ENCODE data around the gene ETV3.

Gene ETV3

DNA sequence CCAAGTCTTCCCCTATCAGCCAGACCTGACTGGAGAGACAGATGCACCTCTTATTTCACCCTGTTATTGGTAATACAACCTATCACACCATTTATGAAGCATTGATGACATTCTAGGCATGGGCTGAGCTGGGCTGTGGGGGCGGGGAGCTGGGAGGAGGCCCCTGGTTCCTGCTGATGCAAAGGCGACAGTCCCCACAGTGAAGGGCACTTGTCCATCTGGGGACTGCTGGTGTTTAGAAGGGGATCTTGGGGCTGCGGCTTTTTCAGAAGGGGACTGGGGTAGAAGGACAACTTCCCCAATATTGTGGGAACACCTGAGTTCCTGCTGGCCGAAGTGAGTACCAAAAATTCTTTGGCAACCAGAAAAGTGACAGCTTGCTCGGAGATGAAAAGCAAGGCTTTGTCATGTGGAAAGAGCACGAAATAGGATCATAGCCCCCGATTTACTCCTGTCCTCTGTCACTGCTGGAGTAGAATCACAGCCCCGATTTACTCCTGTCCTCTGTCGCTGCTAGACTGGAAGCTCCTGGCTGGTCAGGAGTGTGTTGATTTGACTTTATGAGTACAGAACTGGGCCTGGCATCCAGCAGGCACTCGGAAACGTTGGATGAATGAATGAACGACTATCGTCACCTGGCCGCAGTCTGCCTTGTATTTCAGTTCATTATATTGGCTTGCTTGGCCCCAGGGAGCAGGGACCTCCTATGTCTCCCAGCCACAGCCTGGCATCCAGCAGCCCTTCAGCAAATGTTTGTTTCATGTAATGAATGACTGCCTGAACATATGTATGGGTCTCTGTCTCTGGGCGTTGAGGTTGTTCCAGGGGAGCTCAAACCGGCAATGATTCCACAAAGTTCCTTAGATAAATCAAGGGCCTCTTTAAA lies 22.1 kb downstream of the ETV3 start:
- H3K27me3 ChIP-seq (replicated peaks), result no peaks in the 10 kb centered on the region
- in situ Hi-C loops (cut with HindIII; ENCODE audit: low pct_ligation_motif_present, low sequenced_read_pairs), result no loop called here

DNA sequence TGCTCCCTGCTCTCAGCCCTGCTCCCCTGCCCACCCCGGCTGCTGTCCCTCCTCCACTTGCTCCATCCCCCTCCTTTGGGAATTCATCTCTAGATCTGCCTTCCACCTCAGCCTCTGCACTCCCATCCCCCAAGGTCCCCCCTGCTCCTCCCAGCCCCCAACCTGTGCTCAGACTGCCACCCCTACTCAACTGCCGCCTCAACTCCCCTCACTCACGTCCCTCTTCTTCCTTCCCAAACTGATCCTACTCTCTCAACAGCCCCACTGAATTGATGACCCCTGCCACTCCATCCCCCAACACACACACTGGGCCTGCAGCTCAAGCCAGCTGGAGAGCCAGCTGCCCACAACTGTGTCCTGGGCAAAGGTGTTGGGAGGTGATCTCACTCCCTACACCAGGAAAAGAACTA lies 22.8 kb downstream of the ETV3 start:
- TF ChIP-seq, protein P1, sequence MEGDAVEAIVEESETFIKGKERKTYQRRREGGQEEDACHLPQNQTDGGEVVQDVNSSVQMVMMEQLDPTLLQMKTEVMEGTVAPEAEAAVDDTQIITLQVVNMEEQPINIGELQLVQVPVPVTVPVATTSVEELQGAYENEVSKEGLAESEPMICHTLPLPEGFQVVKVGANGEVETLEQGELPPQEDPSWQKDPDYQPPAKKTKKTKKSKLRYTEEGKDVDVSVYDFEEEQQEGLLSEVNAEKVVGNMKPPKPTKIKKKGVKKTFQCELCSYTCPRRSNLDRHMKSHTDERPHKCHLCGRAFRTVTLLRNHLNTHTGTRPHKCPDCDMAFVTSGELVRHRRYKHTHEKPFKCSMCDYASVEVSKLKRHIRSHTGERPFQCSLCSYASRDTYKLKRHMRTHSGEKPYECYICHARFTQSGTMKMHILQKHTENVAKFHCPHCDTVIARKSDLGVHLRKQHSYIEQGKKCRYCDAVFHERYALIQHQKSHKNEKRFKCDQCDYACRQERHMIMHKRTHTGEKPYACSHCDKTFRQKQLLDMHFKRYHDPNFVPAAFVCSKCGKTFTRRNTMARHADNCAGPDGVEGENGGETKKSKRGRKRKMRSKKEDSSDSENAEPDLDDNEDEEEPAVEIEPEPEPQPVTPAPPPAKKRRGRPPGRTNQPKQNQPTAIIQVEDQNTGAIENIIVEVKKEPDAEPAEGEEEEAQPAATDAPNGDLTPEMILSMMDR (IDR thresholded peaks at IDR 0.05; ENCODE audit: low read depth, low read length, missing control alignments), result no peak
- no peaks in the 10 kb centered on the region for H3K27me3 ChIP-seq (replicated peaks)
- H3K36me3 ChIP-seq (replicated peaks), result no peaks in the 10 kb centered on the region
- in situ Hi-C loops (cut with HindIII; ENCODE audit: low pct_ligation_motif_present, low sequenced_read_pairs), result no loop called here
- no peak for DNase-seq
- no peak overlapping the region for H3K27ac ChIP-seq
- no peak overlapping the region for H3K4me3 ChIP-seq (ENCODE audit: low read depth, low read length)

More for the DNA sequence above, 22.1 kb downstream of the ETV3 start:
- Histone ChIP-seq H3K4me3 (ENCODE audit: low read depth, low read length) (no peak overlapping the region), H3K27ac (no peak overlapping the region), H3K36me3 (replicated peaks) (no peaks in the 10 kb centered on the region)
- TF ChIP-seq, protein P1 (IDR thresholded peaks at IDR 0.05; ENCODE audit: low read depth, low read length, missing control alignments), result no peak
- no peak for DNase-seq

DNA sequence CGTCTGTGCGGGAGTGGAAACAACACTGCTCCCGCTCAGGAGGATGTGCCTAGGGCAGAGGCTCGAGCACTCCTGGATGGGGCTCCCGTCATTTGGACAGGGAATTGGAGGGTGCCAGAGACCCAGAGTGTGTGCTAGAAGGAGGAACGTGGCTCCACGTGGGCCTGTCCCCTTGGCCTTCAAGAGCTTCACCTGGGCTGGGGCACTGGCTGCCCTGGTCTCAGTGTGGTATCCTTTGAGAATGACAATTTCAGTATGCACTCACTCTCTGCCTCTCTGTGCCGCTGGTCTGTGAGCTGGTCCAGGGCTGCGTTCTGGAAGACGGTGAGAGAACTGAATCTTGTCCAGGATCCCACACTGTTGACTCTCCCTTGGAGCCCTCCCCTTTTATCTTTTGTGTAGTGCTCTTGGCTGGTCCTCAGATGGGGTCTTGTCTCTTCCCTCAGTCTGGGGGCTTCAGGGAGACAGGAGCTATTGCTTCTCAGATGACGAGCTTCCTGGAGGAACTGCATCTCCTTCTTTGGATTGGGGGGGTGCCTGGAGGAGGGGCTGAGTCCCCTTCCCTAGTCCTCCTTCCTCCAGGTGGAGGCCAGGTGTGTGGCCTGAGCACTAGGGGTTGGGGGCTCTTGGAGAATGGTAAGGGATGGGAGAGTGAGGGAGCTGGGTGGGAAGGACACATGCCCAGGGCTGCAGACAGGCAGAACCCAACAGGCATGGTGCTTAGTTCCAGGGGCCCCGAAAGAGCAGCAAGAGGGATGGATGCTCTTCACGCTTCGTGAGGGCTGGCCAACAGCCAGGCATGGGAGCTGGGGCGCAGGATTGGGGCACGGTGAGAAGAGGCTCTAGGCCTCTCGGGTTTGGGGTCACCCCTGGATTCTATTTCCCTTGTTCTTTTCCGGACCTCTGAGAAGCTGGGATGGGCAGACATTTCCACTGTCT lies 23.7 kb downstream of the ETV3 start:
- in situ Hi-C loops (cut with HindIII; ENCODE audit: low pct_ligation_motif_present, low sequenced_read_pairs), result no loop called here
- TF ChIP-seq, protein P1 (IDR thresholded peaks at IDR 0.05; ENCODE audit: low read depth, low read length, missing control alignments), result no peak

DNA sequence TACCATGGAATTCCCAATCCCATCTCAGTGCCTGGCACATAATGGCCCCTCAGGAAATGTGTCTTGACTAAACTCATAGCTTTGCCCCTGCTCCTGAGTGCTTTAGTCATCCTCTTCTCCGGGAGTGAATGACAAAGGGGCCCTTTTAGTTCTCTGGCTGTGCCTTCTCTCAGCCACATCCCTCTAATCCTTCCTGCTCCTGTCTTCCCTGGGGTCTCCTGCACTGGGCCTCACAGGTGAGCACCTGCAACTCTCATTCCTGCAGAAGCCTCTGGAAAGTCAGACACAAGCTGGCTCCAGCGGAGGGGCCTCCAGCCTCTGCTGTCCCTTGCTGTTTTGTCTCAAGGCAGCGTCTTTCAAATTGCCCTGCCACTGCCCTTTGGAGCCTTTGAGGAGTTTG lies 24.6 kb downstream of the ETV3 start:
- no peak for DNase-seq
- Histone ChIP-seq H3K27ac (no peak overlapping the region), H3K4me3 (ENCODE audit: low read depth, low read length) (no peak overlapping the region), H3K27me3 (replicated peaks) (no peaks in the 10 kb centered on the region), H3K36me3 (replicated peaks) (no peaks in the 10 kb centered on the region)
- TF ChIP-seq, protein P1 (IDR thresholded peaks at IDR 0.05; ENCODE audit: low read depth, low read length, missing control alignments), result no peak
- in situ Hi-C loops (cut with HindIII; ENCODE audit: low pct_ligation_motif_present, low sequenced_read_pairs), result no loop called here

More for the DNA sequence above, 23.7 kb downstream of the ETV3 start:
- no peak for DNase-seq
- no peaks in the 10 kb centered on the region for H3K27me3 ChIP-seq (replicated peaks)
- no peak overlapping the region for H3K27ac ChIP-seq
- no peaks in the 10 kb centered on the region for H3K36me3 ChIP-seq (replicated peaks)
- no peak overlapping the region for H3K4me3 ChIP-seq (ENCODE audit: low read depth, low read length)

GRCh38 chr1:157113106-157113505 lies 25.1 kb downstream of the ETV3 start:
- Histone ChIP-seq H3K36me3 (replicated peaks) (no peaks in the 10 kb centered on the region), H3K4me3 (ENCODE audit: low read depth, low read length) (no peak overlapping the region), H3K27ac (no peak overlapping the region), H3K27me3 (replicated peaks) (no peaks in the 10 kb centered on the region)
- no peak for DNase-seq
- in situ Hi-C loops (cut with HindIII; ENCODE audit: low pct_ligation_motif_present, low sequenced_read_pairs), result no loop called here
- TF ChIP-seq, protein P1 (IDR thresholded peaks at IDR 0.05; ENCODE audit: low read depth, low read length, missing control alignments), result no peak

Data from brain microvascular endothelial cell (primary cell).